OCI-M2 (cell line): ENCODE measurements around the gene ZMAT5.

ENCODE experiments used
- DNase-seq: peaks from one replicate; lab custom pipeline; 2025; ENCODE audit not compliant: unreplicated experiment; lab: John Stamatoyannopoulos, UW

The ZMAT5 gene

DNA sequence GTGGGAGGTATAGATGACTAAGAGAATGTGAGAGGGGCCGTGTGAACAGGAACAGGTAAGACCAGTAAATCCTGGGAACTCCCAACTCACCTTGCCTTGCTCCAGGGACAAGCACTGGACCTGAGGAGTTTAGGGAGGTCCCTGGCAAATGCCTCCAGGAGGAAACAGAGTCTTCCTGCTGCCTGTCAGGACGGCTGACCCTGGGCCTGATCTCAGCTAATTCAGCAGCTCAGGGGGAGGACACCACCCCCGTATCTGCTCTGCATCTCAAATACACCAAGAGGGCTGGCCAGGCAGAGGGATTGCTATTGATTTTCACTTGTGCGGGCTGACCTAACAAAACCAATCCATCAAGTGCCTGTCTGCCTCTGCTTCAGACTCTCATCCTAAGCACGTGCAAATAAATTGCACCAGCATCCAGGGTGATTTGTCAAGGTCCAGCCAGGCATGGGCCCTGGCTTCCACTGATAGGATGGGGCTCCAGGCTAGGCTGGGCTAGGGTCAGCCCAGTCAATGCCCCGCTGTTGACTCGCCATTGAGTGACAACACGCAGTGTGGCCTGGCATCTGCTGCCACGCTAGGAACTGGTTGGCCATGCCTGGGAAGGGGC, 20.7 kb upstream of the ZMAT5 start:
- no peak for DNase-seq

DNA sequence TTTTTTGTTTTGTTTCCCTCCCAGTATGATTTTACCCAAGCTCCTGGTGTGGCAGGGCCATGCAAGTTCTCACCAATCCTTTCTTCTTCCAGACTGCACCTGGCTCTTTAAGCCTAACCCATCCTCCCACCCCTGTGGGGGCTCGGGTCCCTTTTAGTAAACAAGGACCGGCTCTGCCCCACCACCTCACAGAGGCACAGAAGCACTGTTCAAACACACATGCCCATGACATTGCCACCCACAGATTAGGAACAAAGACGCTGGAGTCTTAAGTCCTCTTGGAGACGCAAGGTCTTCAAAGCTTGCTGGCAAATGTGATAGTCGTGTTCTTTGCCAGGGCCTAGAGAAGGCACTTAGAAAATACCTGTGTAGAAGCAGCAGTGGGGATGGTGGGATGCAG, 19.2 kb upstream of the ZMAT5 start:
- no peak for DNase-seq

DNA sequence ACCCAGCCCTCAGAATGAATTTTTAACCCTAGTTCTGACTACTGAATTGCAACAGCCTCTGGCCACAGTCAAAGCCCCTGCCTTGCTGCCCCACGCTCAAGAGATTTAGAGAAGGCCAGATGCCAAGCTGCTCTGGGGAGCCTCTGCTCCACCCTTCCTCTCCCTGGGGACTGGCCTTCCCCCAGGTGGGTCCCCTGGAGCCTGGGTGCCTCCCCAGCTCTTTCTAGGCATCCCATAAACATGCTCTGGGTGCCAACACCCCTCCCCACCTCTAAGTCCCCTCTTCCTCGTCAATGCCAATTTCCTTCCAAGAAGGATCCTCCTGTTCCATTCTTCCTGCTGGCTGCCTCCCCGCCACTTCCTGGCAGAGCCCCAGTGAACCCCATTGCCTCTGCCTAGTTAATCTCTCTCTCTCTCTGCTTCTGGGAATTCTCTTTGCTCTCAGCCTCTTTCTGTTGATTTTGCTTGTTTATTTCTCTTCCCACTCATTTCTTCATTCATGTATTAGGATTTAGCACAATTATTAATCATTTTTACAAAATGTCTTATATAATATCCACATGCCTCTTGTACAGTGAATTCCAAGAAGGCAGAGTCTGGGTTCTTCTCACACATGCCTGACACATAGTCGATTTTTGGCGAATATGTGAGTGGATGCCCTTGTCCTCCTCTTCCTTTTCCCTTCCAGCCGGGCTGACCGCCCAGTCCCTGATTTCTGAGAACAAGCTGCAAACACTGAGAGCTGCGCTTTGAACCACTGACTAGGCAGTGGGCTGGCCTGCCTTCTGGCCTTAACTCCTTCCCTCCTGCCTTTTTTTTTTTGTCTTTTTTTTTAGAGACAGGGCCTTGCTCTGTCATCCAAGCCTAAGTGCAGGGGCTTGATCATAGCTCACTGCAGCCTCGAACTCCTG, 17.9 kb upstream of the ZMAT5 start:
- no peak for DNase-seq

DNA sequence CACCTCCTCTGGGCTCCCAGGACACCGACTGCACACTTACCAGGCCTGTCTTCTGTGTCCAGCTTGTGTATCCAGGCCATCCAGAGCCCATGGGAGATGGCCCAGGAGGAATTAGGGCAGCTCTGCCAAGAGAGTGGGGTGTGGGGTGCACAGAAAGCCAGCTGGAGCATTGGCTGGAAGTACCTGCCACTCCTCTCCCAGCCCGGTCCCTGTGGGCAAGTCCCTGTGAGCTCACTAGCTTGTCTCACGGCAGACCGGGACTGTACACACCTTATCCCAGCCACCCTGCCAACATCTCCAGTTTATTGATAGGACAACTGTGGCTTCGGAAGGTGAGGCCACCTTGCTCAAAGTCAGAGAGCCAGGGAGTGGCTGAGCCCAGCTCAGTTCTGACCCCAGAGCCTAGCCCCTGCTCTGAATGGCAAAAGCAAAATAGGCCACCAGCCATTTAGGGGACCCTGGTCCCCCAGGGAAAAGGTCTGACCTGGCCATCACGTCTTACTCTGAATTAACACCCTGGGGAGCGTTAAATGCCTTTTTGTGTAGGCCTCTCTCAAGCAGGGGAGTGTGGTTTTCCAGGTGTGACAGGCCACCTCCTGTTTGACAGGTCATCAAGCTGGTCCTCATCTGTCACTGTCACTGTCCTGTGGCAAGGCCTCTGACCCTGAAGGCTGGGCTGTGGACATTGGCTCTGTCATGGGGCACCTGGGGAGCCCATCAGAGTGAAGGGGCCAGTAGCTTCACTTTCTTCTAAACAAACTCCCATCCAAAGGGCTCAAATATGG, 15.4 kb upstream of the ZMAT5 start:
- DNase-seq: no peak

DNA sequence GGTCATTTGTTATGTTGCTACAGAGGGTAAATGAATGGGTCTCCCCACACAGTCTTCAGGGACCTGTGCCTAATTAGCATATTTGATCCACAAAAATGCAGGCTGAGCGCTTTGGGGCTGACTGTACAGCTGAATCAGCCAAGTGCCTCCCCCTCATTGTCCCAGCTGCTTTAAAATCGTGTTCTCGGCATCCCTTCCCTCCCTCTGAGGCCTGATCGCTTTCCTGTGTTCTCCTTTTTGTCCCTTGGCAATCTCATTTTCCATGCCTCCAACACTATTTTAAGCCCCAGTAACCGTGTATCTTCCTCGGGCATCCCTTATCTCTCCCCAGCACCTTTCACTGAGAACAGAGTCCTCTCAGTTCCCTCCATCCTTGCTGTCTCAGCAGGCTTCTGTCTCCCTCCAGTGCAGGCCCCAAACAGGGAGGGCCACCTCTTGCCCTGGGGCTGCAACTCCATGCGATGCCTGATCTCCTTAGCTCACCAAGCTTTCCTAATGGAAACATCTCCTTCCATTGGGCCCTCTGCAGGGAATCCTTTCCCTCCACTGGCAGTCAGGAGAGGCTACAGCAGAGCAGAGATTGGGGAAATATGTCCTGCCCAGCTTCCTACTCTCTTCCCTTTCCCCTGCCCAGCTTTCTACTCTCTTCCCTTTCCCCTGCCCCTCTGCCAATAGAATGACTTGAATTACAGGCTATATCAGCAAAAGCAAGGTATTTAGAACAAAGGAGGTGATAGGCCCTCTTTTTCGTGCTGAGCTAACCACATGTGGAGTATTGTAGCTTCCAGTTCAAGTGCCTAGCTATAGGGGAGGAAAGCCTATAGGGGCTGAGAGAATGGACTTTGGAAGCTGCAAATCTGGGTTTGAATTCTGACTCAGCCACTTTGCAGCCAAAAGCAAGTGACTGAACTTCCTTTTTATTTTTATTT, 14.2 kb upstream of the ZMAT5 start:
- peak; percentile 72 for DNase-seq

DNA sequence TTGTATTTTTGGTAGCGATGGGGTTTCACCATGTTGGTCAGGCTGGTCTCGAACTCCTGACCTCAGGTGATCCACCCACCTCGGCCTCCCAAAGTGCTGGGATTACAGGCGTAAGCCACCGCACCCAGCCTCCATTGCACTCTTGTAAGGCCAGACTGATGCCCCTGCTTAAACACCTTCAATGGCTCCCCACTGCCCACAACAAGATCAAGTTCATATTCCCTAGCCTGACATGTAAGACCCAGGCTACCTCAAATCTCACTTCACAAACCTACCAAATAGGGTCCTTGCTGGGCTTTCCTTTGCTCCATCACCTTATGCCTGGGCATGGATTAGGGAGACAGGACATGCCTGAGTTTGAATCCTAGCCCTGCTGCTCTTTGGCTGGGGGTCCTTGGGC, 13.4 kb upstream of the ZMAT5 start:
- DNase-seq: no peak

DNA sequence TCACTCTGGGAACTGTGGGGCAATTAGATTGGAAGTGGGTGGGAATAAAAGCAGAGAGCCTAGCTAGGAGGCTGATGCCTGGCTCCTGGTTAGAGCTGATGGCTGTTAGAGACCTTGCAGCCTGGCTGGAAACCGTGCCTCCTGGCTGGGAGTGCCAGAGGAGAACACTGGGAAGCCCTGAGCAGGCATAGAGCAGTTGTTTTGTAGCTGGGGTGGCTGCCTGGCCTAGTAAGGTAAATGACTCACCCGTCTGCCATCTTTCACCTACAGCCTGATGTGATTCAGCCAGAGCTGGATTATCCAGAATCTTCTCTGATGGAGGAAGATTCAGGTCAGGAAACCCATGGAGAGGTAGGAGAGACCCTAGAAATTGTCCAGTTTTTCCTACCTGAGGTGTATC, 6.4 kb upstream of the ZMAT5 start:
- no peak for DNase-seq

DNA sequence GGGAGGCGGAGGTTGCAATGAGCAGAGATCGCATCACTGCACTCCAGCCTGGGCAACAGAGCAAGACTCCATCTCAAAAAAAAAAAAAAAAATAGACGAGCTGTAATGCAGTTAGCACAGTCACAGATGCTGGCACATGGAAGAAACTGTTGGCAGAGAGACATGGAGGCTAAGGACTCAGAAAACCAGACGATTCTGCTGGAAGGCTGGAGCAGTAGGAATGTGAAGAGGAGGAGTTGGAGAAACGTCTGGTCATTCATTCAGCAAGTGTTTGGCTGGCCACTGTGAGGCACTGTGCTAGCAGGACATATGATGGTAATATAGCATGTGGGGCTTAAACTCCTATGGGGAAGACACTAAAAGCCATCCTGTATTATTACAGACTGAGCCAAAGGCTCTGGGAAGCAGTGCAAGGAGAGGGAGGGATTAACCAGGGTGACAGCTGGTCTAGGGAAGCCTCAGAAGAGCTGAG, 5.4 kb upstream of the ZMAT5 start:
- no peak for DNase-seq

DNA sequence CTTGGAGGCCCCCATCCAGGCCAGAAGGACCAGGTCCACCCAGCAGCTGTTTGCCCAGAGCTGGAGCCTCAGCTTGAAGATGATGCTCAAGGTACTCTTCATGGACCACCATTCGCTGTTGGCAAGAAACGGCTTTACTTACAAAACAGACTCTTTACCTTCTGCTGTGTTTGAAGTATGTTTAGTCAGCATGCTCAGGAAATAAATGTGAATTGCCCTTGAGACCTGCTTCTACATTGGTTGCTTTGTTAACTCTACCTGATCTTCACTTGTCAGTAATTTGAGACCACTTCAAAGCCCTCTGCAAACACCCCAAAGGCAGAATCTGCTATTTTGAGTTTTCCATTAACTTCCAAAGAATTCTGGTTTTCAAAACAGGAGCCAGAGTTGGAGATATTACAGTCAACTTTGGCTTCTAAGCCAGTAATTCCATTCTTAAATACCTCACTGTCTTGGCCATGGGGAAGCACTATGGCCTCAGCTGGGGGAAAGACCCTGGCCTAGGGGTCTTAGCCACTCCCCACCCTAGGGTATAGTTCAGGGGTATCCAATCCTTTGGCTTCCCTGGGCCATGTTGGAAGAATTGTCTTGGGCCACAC, 3.0 kb upstream of the ZMAT5 start:
- DNase-seq: no peak

DNA sequence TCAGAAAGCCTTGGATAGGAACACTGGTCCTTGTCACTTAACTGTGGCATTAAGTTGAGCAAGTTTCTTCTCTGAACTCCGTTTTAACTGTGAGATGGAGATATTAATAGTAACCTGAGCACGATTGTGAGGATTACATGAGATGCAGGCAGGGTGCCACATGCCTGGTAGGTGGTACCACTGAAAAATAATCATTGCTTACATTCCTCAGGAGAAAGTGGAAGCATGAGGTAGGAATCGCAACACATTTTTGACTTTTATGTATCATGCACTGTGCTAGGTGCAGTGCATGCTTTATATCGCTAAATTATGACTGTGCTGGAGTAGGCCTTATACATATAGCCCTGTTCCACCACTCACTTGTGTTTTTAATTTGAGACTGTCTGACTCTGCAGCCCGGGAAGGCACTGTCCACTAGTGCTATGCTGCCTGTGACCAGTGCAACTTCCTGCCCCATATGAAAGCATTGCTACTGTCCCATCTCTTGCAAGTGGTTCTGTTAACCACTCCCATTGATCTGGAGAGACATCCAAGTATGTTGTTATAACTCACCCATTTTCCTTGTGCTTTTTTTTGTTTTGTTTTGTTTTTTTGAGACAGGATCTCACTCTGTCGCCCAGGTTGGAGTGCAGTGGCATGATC, 1.4 kb upstream of the ZMAT5 start:
- no peak for DNase-seq

DNA sequence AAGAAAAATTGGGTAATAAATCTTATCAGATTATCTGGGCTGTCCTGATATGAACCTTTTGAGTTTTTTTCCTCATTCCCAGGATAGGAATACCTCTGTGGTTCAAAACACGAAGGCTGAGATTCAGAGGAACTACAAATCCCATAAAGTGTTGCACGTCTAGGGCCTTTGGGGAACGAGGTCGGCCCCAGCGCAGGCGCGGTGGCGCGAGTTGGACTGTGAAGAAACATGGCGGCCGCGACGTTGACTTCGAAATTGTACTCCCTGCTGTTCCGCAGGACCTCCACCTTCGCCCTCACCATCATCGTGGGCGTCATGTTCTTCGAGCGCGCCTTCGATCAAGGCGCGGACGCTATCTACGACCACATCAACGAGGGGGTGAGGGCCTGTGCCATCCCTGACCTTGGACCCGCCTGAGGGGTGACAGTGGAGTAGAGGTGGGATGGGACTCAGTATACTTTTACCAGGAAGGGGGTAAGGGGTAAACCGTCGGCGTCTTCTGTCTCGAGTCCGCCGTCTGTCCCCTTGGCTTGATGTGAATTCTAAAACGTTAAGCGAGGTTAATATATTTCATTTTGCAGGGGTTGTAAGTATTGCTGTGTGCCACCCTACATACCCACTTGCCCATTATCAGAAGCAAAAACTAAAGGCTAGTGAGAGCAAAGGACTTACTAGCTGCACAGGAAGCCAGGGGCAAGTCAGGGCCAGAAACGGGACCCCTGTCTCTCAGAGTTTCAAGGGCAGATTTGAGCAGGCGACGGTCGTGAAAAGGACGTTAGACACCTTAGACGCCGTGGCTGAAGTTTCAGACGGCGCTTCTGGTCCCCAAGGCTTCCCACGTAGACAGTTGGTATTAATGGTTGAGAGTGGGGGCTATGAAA, 604 bp upstream of the ZMAT5 start, which contains the start of gene UQCR10:
TSS of gene UQCR10 (plus strand) at position 199 of the 881 bp plus-strand sequence. CDS start at position 229, 30 bp downstream.
- no peak for DNase-seq

DNA sequence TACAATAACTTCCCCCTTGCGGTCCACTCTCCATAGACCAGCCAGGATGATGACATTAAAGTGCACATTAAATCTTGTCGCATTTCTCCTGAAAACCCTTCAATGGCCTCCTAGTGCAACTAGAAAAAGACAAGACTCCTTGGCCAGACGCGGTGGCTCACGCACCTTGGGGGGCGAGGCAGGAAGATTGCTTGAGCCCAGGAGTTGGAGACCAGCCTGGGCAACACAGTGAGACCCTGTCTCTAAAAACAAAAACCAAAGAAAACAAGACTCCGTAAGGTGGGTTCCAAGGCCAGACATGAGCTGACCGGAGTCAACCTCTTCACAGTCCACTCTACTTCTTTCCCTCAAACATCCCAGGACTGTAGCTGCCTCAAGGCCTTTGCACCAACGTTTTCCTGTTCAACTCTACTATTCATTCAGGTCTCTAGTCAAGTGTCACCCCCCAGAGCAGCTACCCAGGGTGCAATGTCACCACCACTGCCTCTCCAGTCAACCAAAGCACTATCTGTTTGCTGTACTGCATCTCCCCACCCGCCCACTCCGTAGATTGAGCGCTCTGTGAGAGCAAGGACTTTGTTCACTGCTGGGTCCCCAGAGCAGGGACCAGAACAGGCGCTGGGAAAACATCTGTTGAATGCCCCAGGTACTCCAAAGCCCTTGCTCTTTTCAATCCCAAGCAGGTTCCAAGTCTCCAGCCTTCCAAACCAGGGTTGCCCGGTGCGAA, 739 bp downstream of the ZMAT5 start:
- DNase-seq: no peak

DNA sequence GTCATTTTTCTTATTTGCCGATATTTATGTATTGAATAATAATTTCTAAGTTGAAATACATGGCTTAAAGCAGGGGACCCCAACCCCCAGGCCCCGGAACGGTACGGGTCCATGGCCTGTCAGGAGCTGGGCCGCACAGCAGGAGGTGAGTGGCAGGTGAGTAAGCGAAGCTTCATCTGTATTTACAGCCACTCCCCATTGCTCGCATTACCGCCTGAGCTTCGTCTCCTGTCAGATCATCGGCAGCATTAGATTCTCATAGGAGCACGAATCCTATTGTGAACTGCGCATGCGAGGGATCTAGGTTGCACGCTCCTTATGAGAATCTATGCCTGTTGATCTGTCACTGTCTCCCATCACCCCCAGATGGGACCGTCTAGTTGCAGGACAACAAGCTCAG, 4.5 kb downstream of the ZMAT5 start:
- DNase-seq: no peak

DNA sequence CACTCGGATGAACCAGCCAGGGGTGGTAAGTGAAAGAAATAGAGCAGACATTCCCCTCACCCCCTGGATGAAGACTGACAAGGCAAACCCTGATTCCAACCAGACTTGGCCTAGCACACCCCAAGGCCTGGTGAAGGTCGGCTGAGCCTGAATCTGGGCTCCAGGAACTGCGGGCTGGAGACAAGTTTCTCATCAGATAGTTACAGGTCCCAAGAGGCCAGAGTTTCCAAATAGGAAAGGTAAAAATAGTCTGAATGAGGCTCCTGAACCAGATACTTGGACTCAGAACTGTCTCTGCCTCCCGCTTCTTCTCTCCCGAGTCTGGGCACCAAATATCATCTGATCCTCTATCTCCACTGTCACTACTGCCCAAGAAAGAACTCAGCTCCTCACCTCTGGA, 7.8 kb downstream of the ZMAT5 start:
- no peak for DNase-seq

DNA sequence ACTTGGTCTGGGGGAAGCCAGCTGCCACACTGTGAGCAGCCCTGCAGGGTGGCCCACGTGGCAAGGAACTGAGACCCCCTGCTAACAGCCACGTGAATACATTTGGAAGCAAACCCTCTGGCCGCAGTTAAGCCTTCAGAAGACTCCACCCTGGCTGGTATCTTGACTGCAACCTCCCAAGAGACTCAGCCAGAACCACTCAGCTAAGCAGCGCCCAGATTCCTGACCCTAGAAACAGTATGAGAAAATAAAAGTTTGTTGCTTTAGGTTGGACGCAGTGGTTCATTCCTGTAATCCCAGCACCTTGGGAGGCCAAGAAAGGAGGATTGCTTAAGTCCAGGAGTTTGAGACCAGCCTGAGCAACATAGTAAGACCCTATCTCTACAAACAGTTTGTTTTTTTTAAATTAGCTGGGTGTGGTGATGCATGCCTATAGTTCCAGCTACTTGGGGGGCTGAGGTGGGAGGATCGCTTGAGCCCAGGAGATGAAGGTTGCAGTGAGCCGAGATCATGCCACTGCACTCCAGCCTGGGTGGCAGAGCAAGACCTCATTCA, 8.7 kb downstream of the ZMAT5 start:
- DNase-seq: no peak

DNA sequence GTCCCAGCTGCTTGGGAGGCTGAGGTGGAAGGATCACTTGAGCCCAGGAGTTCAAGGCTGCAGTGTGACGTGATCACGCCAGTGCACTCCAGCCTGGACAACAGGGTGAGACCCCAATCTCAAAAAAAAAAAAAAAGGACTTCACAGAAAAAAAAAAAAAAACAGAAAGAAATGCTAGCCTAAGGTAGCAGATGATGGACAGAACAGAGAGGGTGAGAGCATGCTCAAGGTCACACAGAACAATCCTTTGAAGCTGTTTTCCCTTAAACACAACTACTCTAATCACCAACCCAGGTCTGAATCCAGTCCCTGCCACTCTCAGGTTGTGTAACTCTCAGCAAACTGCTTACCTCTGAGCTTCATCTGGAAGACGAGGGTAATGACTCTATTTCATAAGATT, 9.7 kb downstream of the ZMAT5 start:
- no peak for DNase-seq

DNA sequence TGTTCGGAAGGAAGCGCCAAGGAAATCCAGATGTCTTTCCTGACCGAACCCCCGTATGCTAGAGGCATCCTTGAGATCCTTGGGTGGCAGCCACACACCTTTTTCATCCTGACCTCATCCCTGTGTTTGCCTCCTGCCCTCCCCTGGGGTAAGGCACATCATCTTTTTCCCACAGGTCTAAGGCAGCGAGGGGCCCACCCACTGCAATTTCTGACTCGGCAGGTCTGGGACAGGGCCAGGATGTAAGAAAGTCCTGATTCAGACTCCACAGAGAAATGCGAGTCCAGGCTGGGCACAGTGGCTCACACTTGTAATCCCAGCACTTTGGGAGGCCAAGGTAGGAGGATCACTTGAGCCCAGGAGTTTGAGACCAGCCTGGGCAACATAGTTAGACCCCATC, 10.5 kb downstream of the ZMAT5 start:
- no peak for DNase-seq

DNA sequence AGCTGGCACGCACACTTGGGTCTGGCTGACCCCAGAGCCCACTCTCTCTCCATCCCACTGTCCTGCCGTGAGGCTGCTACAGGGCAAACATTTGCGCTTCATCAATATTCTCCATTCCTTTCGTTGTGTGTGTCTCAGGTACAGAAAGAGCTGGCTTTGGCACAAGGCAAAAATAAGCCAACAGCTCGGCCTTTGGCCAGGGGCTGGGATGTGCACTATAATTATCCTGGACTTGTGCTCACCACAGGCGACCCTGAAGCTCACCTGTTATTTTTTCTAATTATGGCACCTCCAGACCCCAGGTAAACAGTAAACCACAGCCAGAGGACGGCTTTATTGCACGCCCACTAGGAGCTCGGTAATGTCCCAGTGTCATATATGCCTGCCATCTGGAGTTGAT, 10.9 kb downstream of the ZMAT5 start:
- no peak for DNase-seq
